Endothelial cell of umbilical vein (primary cell): ENCODE data around the gene SLC7A4. TPM values are rescaled to one million over a fixed set of nuclear protein-coding genes. Genes with fewer than 3 reads are reported as not detected.

Experiments
- BruUV-seq: library from RNA; stranded (reverse); fragments of 400-500 nt; replicated peaks from 2 replicates; lab custom pipeline; 2021; lab: Mats Ljungman, UMichigan
- CTCF ChIA-PET: fragments of 300-600, 350-600 bp; sonication (Branson Sonifier 250); formaldehyde crosslinking; loops from one replicate; lab custom pipeline; 2021; ENCODE audit warnings: antibody characterized with exemption, inconsistent platforms; lab: Charles Lee
- POLR2A ChIA-PET: fragments of 300-600, 350-600 bp; sonication (Branson Sonifier 250); formaldehyde crosslinking; loops from one replicate; lab custom pipeline; 2021; ENCODE audit warnings: antibody characterized with exemption, inconsistent platforms; lab: Charles Lee
- DNase-seq: peaks from one replicate; pipeline ENCODE4 v3.0.0-alpha.2; 2011; ENCODE audit warnings: low read depth, low spot score
- FAIRE-seq: peaks from 2 replicates; lab custom pipeline; 2011; peaks lifted over from hg19 to GRCh38; lab: Jason Lieb, UNC
- H2AFZ ChIP-seq: 2 replicates; pipeline ENCODE4 v1.6.0; 2012; ENCODE audit warnings: low read depth, low read length, control low read depth, inconsistent platforms
- H3K27ac ChIP-seq: 2 replicates; pipeline ENCODE4 v1.5.1; 2011; ENCODE audit warnings: low read depth, mild to moderate bottlenecking, control low read depth, low read length, moderate library complexity; ENCODE audit not compliant: insufficient read depth
- H3K27me3 ChIP-seq, 2 experiments: 2 replicates each; pipeline versions ENCODE4 v1.6.0 to v1.6.1; 2011; ENCODE audit warnings: low read length in 2 of 2, mixed read lengths in 1 of 2; ENCODE audit not compliant: control insufficient read depth in 2 of 2, insufficient read depth in 2 of 2
- H3K36me3 ChIP-seq, 2 experiments: 2 replicates in 1 of 2; 3 replicates in 1 of 2; pipeline ENCODE4 v1.5.1; 2011; ENCODE audit warnings: low read length in 2 of 2, mild to moderate bottlenecking in 1 of 2, moderate library complexity in 1 of 2; ENCODE audit not compliant: control insufficient read depth in 2 of 2, insufficient read depth in 2 of 2; ENCODE audit errors: extremely low read depth in 1 of 2
- H3K4me1 ChIP-seq: 3 replicates; pipeline ENCODE4 v1.5.1; 2011; ENCODE audit warnings: mild to moderate bottlenecking, low read length; ENCODE audit not compliant: control insufficient read depth, insufficient read depth; ENCODE audit errors: extremely low read depth
- H3K4me2 ChIP-seq: 2 replicates; pipeline ENCODE4 v1.6.1; 2011; ENCODE audit warnings: low read length, control low read depth, mixed read lengths; ENCODE audit not compliant: insufficient read depth
- H3K4me3 ChIP-seq, 3 experiments: fragments of 200-600 bp in 1 of 3; sonication (generic), shearing (Covaris generic) in 1 of 3; replicated peaks in 1 of 3; 2 replicates each; pipeline ENCODE4 v1.5.1; 2011 to 2016; ENCODE audit warnings: control low read depth in 3 of 3, low read length in 3 of 3, mild to moderate bottlenecking in 2 of 3, inconsistent platforms in 1 of 3, low read depth in 1 of 3, moderate library complexity in 1 of 3; ENCODE audit not compliant: insufficient read depth in 1 of 3
- H3K79me2 ChIP-seq: 2 replicates; pipeline ENCODE4 v1.6.0; 2012; ENCODE audit warnings: low read length, inconsistent platforms; ENCODE audit not compliant: control insufficient read depth, insufficient read depth
- H3K9ac ChIP-seq: replicated peaks from 2 replicates; pipeline ENCODE3; 2011; ENCODE audit warnings: low read length, control low read depth; ENCODE audit not compliant: insufficient read depth; ENCODE audit errors: extremely low read depth
- H3K9me1 ChIP-seq: replicated peaks from 3 replicates; pipeline ENCODE4 v1.6.0; 2011; ENCODE audit warnings: mild to moderate bottlenecking, low read length; ENCODE audit not compliant: control insufficient read depth, insufficient read depth; ENCODE audit errors: extremely low read depth
- H3K9me3 ChIP-seq: replicated peaks from 2 replicates; pipeline ENCODE4 v1.5.1; 2012; ENCODE audit warnings: low read length, inconsistent platforms; ENCODE audit not compliant: control insufficient read depth, insufficient read depth
- H4K20me1 ChIP-seq: replicated peaks from 2 replicates; pipeline ENCODE3; 2011; ENCODE audit warnings: mild to moderate bottlenecking, low read length; ENCODE audit not compliant: control insufficient read depth, insufficient read depth; ENCODE audit errors: extremely low read depth
- EZH2 ChIP-seq: IDR thresholded peaks from 2 replicates; pipeline ENCODE4 v1.6.1; 2012; ENCODE audit warnings: borderline replicate concordance, low read depth, mild to moderate bottlenecking, moderate library complexity, low read length, inconsistent platforms; ENCODE audit not compliant: severe bottlenecking
- FOS ChIP-seq: IDR thresholded peaks from 2 replicates; pipeline ENCODE4 v1.6.1; 2011; ENCODE audit warnings: mild to moderate bottlenecking, low read length, moderate library complexity, borderline replicate concordance; ENCODE audit not compliant: insufficient read depth
- GATA2 ChIP-seq: IDR thresholded peaks from 2 replicates; pipeline ENCODE4 v1.7.0; 2011; ENCODE audit warnings: low read depth, mild to moderate bottlenecking, moderate library complexity, mixed read lengths, low read length; ENCODE audit not compliant: insufficient read length, insufficient read depth
- JUN ChIP-seq: IDR thresholded peaks from 2 replicates; pipeline ENCODE4 v1.6.1; 2011; ENCODE audit warnings: borderline replicate concordance, low read depth; ENCODE audit not compliant: insufficient read length, insufficient read depth
- MYC ChIP-seq: IDR thresholded peaks from one replicate; pipeline ENCODE4 v1.6.1; 2011; ENCODE audit warnings: mild to moderate bottlenecking, low read depth, low read length
- POLR2A ChIP-seq: IDR thresholded peaks from 2 replicates; pipeline ENCODE4 v1.6.1; 2012; ENCODE audit warnings: low read depth, mild to moderate bottlenecking, control low read depth, low read length
- POLR2AphosphoS5 ChIP-seq: IDR thresholded peaks from 2 replicates; pipeline ENCODE4 v1.6.1; 2012; ENCODE audit warnings: low read depth, mild to moderate bottlenecking, control low read depth, low read length, moderate library complexity; ENCODE audit not compliant: insufficient read depth
- dilution Hi-C: fragments of 300-500 bp; cut with MboI; formaldehyde crosslinking; loops from one replicate; pipeline ENCODE4 v1.15.0; 2019; ENCODE audit warnings: low sequenced_read_pairs; ENCODE audit not compliant: extremely low pct_ligation_motif_present
- intact Hi-C: fragments of 100-400 bp; cut with micrococcal nuclease; formaldehyde crosslinking; loops from one replicate; pipeline ENCODE4 v1.10.0; 2022
- polyA plus RNA-seq, 4 experiments: library from polyadenylated mRNA; depleted of rRNA in 3 of 4; stranded (reverse) in 3 of 4; unstranded in 1 of 4; fragments of >200 nt; gene quantifications; 2 replicates each; pipeline versions ENCODE4 v1.2.1 to v1.2.3, GENCODE V29; 2011 to 2012; ENCODE audit warnings: missing spikeins in 1 of 4
- total RNA-seq: library from RNA; stranded (reverse); gene quantifications from 2 replicates; pipeline ENCODE4 v1.2.3, GENCODE V29; 2021
- TF ChIP-seq, protein P1 (sequence below): IDR thresholded peaks from 2 replicates; pipeline ENCODE4 v1.6.1; 2011; ENCODE audit not compliant: insufficient read depth, insufficient read length

Gene SLC7A4
- total and polyA plus RNA-seq, 2 donors (not counting 3 experiments of a cell fraction or from before 2014, with no cell fraction given) = not detected

DNA sequence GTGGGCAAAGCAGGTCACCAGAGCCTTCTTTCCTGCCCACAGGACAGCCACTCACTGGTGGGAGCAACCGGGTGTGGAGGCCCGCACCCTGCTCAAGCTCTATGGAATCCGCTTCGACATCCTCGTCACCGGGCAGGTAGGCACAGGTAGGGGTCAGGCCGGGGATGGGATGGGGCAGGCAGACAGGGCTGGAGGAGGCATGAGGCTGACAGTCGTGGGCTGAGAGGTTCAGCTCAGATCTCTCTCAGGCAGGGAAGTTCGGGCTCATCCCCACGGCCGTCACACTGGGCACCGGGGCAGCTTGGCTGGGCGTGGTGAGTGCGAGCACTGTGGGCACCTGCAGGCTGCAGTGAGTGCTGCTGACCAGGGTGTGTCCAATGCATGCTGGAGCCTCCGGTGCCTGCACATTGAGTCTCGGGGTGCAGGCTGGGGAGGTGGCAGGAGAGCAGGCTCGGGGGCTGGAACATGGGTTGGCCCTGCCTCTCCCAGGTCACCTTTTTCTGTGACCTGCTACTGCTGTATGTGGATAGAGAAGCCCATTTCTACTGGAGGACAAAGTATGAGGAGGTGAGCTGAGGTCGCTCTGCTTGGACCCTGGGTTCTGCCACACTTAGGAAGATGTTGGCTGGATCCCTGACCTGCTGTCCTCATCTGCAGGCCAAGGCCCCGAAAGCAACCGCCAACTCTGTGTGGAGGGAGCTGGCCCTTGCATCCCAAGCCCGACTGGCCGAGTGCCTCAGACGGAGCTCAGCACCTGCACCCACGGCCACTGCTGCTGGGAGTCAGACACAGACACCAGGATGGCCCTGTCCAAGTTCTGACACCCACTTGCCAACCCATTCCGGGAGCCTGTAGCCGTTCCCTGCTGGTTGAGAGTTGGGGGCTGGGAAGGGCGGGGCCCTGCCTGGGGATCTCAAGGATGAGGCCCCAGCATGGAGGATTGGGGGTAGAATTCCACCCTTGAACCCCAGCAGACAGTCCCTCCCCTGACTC is 6.3 kb downstream of the SLC7A4 start:
- dilution Hi-C loops = no loop called here
- TF ChIP-seq FOS = no peak
- TF ChIP-seq POLR2A = no peak
- TF ChIP-seq POLR2AphosphoS5 = no peak
- no peak for TF ChIP-seq GATA2
- TF ChIP-seq EZH2 = no peak
- TF ChIP-seq MYC = no peak
- no peak overlapping the region for H2AFZ ChIP-seq
- no peak for DNase-seq
- intact Hi-C loops = no loop called here
- no peaks in the 10 kb centered on the region for H3K79me2 ChIP-seq
- H3K4me1 ChIP-seq = no peaks in the 10 kb centered on the region
- H3K9ac ChIP-seq = no peak overlapping the region
- H3K9me3 ChIP-seq = no peaks in the 10 kb centered on the region
- H3K27ac ChIP-seq = no peak overlapping the region
- no peaks in the 10 kb centered on the region for H3K36me3 ChIP-seq
- H3K9me1 ChIP-seq = no peaks in the 10 kb centered on the region
- FAIRE-seq = no peak
- H4K20me1 ChIP-seq = no peaks in the 10 kb centered on the region
- no TSS peak for BruUV-seq
- ChIA-PET POLR2A (no interaction called here), CTCF (no interaction called here)
- H3K27me3 ChIP-seq = peaks cover 0 to 2% of the 10 kb centered on the region in 2 experiments
- H3K4me2 ChIP-seq = no peak overlapping the region
- H3K4me3 ChIP-seq = no peak overlapping the region

- no TSS peak for BruUV-seq
- Histone ChIP-seq H3K4me1 (no peaks in the 10 kb centered on the region), H3K36me3 (no peaks in the 10 kb centered on the region), H3K27ac (no peak overlapping the region), H3K4me3 (no peak overlapping the region), H3K79me2 (no peaks in the 10 kb centered on the region), H3K27me3 (no peaks in the 10 kb centered on the region), H4K20me1 (no peaks in the 10 kb centered on the region), H2AFZ (no peak overlapping the region), H3K9me1 (no peaks in the 10 kb centered on the region), H3K9ac (no peak overlapping the region), H3K9me3 (no peaks in the 10 kb centered on the region), H3K4me2 (no peak overlapping the region)
- TF ChIP-seq MYC (no peak), GATA2 (no peak), JUN (no peak)
- TF ChIP-seq, protein P1, sequence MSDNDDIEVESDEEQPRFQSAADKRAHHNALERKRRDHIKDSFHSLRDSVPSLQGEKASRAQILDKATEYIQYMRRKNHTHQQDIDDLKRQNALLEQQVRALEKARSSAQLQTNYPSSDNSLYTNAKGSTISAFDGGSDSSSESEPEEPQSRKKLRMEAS = no peak
- ChIA-PET POLR2A (no interaction called here), CTCF (no interaction called here)
- dilution Hi-C loops = no loop called here
- intact Hi-C loops = no loop called here
- FAIRE-seq (no peak), DNase-seq (no peak)
These were observed 7.1 kb downstream of the SLC7A4 start for GRCh38 chr22:21025266-21025665.
